ENCODE results near the gene LAMB1.

The LAMB1 gene

GRCh38 chr7:108012499-108013430 lies 9.8 kb upstream of the LAMB1 start:
- Histone ChIP-seq H2BK12ac (ENCODE audit: low read length) (no peak overlapping the region), H4K91ac (ENCODE audit: low read depth, low read length, poor library complexity) (no peak overlapping the region), H3K36me3 (replicated peaks in 1 of 2; ENCODE audit: control insufficient read depth in 2 of 2, insufficient read depth in 2 of 2, low read length in 2 of 2) (no peaks in the 10 kb centered on the region), H3K18ac (ENCODE audit: low read length) (no peak overlapping the region), H2AFZ (ENCODE audit: low read length) (no peak overlapping the region), H4K8ac (ENCODE audit: low read depth, low read length) (no peak overlapping the region), H2BK5ac (ENCODE audit: low read length) (no peak overlapping the region), H3K9me3 (replicated peaks in 1 of 2; ENCODE audit: control insufficient read depth in 2 of 2, insufficient read depth in 1 of 2, low read depth in 1 of 2, low read length in 2 of 2) (no peaks in the 10 kb centered on the region), H3K14ac (ENCODE audit: low read length) (no peak overlapping the region), H3K27me3 (ENCODE audit: control insufficient read depth in 3 of 3, insufficient read depth in 3 of 3, low read depth in 1 of 3, low read length in 3 of 3) (no peaks in the 10 kb centered on the region), H3K23ac (ENCODE audit: low read depth, low read length, poor library complexity) (no peak overlapping the region), H3K27ac (replicated peaks; ENCODE audit: low read length) (no peak overlapping the region), H3K79me1 (ENCODE audit: low read depth, low read length) (no peaks in the 10 kb centered on the region), H2BK120ac (ENCODE audit: low read depth, low read length) (no peak overlapping the region), H3K4me3 (ENCODE audit: low read length in 2 of 2) (no peak overlapping the region), H2BK15ac (ENCODE audit: low read length) (no peak overlapping the region), H3K4me2 (ENCODE audit: insufficient read depth, low read length, poor library complexity, severe bottlenecking) (no peak overlapping the region), H3K4ac (ENCODE audit: low read length) (no peak overlapping the region), H3K4me1 (ENCODE audit: control insufficient read depth in 2 of 2, insufficient read depth in 1 of 2, low read depth in 1 of 2, low read length in 2 of 2) (no peaks in the 10 kb centered on the region), H3K9ac (ENCODE audit: low read depth, low read length, poor library complexity) (no peak overlapping the region), H2AK5ac (ENCODE audit: low read depth, low read length) (no peak overlapping the region)
- no CpG with 5 or more reads among the region's 8 CpGs for WGBS, 2 donors (ENCODE audit: extremely low coverage in 2 of 2, insufficient read length in 2 of 2, insufficient replicate concordance in 1 of 2)
- no peak for DNase-seq (ENCODE audit: low spot score)

- Histone ChIP-seq H3K36me3 (replicated peaks in 1 of 2; ENCODE audit: control insufficient read depth in 2 of 2, insufficient read depth in 2 of 2, low read length in 2 of 2) (no peaks in the 10 kb centered on the region), H2AFZ (ENCODE audit: low read length) (no peak overlapping the region), H3K4ac (ENCODE audit: low read length) (no peak overlapping the region), H3K18ac (ENCODE audit: low read length) (no peak overlapping the region), H3K79me1 (ENCODE audit: low read depth, low read length) (no peaks in the 10 kb centered on the region), H2BK15ac (ENCODE audit: low read length) (no peak overlapping the region), H4K91ac (ENCODE audit: low read depth, low read length, poor library complexity) (no peak overlapping the region), H4K8ac (ENCODE audit: low read depth, low read length) (no peak overlapping the region), H3K4me3 (ENCODE audit: low read length in 2 of 2) (no peak overlapping the region), H3K9ac (ENCODE audit: low read depth, low read length, poor library complexity) (no peak overlapping the region), H3K27me3 (ENCODE audit: control insufficient read depth in 3 of 3, insufficient read depth in 3 of 3, low read depth in 1 of 3, low read length in 3 of 3) (peaks cover 0 to 8% (median 3%) of the 10 kb centered on the region in 3 experiments), H2BK120ac (ENCODE audit: low read depth, low read length) (no peak overlapping the region), H3K4me1 (ENCODE audit: control insufficient read depth in 2 of 2, insufficient read depth in 1 of 2, low read depth in 1 of 2, low read length in 2 of 2) (no peaks in the 10 kb centered on the region), H3K14ac (ENCODE audit: low read length) (no peak overlapping the region), H2BK12ac (ENCODE audit: low read length) (no peak overlapping the region), H3K9me3 (replicated peaks in 1 of 2; ENCODE audit: control insufficient read depth in 2 of 2, insufficient read depth in 1 of 2, low read depth in 1 of 2, low read length in 2 of 2) (no peaks in the 10 kb centered on the region), H2BK5ac (ENCODE audit: low read length) (no peak overlapping the region), H3K4me2 (ENCODE audit: insufficient read depth, low read length, poor library complexity, severe bottlenecking) (no peak overlapping the region), H2AK5ac (ENCODE audit: low read depth, low read length) (no peak overlapping the region), H3K23ac (ENCODE audit: low read depth, low read length, poor library complexity) (no peak overlapping the region), H3K27ac (replicated peaks; ENCODE audit: low read length) (no peak overlapping the region)
- no CpG with 5 or more reads among the region's 1 CpG for WGBS, 2 donors (ENCODE audit: extremely low coverage in 2 of 2, insufficient read length in 2 of 2, insufficient replicate concordance in 1 of 2)
- DNase-seq (ENCODE audit: low spot score) = no peak
Observed at GRCh38 chr7:108010377-108010776, 7.4 kb upstream of the LAMB1 start.

GRCh38 chr7:108009873-108010272 lies 6.9 kb upstream of the LAMB1 start:
- Histone ChIP-seq H3K27ac (replicated peaks; ENCODE audit: low read length) (no peak overlapping the region), H2AK5ac (ENCODE audit: low read depth, low read length) (no peak overlapping the region), H3K36me3 (replicated peaks in 1 of 2; ENCODE audit: control insufficient read depth in 2 of 2, insufficient read depth in 2 of 2, low read length in 2 of 2) (no peaks in the 10 kb centered on the region), H3K4me2 (ENCODE audit: insufficient read depth, low read length, poor library complexity, severe bottlenecking) (no peak overlapping the region), H4K91ac (ENCODE audit: low read depth, low read length, poor library complexity) (no peak overlapping the region), H3K23ac (ENCODE audit: low read depth, low read length, poor library complexity) (no peak overlapping the region), H3K79me1 (ENCODE audit: low read depth, low read length) (no peaks in the 10 kb centered on the region), H2BK15ac (ENCODE audit: low read length) (no peak overlapping the region), H2BK12ac (ENCODE audit: low read length) (no peak overlapping the region), H2BK120ac (ENCODE audit: low read depth, low read length) (no peak overlapping the region), H3K18ac (ENCODE audit: low read length) (no peak overlapping the region), H2AFZ (ENCODE audit: low read length) (no peak overlapping the region), H2BK5ac (ENCODE audit: low read length) (no peak overlapping the region), H3K14ac (ENCODE audit: low read length) (no peak overlapping the region), H3K27me3 (ENCODE audit: control insufficient read depth in 3 of 3, insufficient read depth in 3 of 3, low read depth in 1 of 3, low read length in 3 of 3) (peaks cover 0 to 13% (median 8%) of the 10 kb centered on the region in 3 experiments), H3K4me1 (ENCODE audit: control insufficient read depth in 2 of 2, insufficient read depth in 1 of 2, low read depth in 1 of 2, low read length in 2 of 2) (no peaks in the 10 kb centered on the region), H4K8ac (ENCODE audit: low read depth, low read length) (no peak overlapping the region), H3K4me3 (ENCODE audit: low read length in 2 of 2) (no peak overlapping the region), H3K4ac (ENCODE audit: low read length) (no peak overlapping the region), H3K9ac (ENCODE audit: low read depth, low read length, poor library complexity) (no peak overlapping the region), H3K9me3 (replicated peaks in 1 of 2; ENCODE audit: control insufficient read depth in 2 of 2, insufficient read depth in 1 of 2, low read depth in 1 of 2, low read length in 2 of 2) (no peaks in the 10 kb centered on the region)
- no peak for DNase-seq (ENCODE audit: low spot score)
- no CpG with 5 or more reads among the region's 4 CpGs for WGBS, 2 donors (ENCODE audit: extremely low coverage in 2 of 2, insufficient read length in 2 of 2, insufficient replicate concordance in 1 of 2)

GRCh38 chr7:108008827-108009226 lies 5.9 kb upstream of the LAMB1 start:
- no peak overlapping the region for H3K18ac ChIP-seq (ENCODE audit: low read length)
- H3K14ac ChIP-seq (ENCODE audit: low read length) = no peak overlapping the region
- no peak overlapping the region for H2AFZ ChIP-seq (ENCODE audit: low read length)
- H3K79me1 ChIP-seq (ENCODE audit: low read depth, low read length) = no peaks in the 10 kb centered on the region
- H4K91ac ChIP-seq (ENCODE audit: low read depth, low read length, poor library complexity) = no peak overlapping the region
- no peak overlapping the region for H3K4ac ChIP-seq (ENCODE audit: low read length)
- no peaks in the 10 kb centered on the region for H3K36me3 ChIP-seq (replicated peaks in 1 of 2; ENCODE audit: control insufficient read depth in 2 of 2, insufficient read depth in 2 of 2, low read length in 2 of 2)
- no peak overlapping the region for H3K27ac ChIP-seq (replicated peaks; ENCODE audit: low read length)
- no peak overlapping the region for H2AK5ac ChIP-seq (ENCODE audit: low read depth, low read length)
- H3K4me1 ChIP-seq (ENCODE audit: control insufficient read depth in 2 of 2, insufficient read depth in 1 of 2, low read depth in 1 of 2, low read length in 2 of 2) = peaks cover 2 to 4% of the 10 kb centered on the region in 2 donors
- H2BK5ac ChIP-seq (ENCODE audit: low read length) = no peak overlapping the region
- no peak overlapping the region for H3K4me3 ChIP-seq (ENCODE audit: low read length in 2 of 2)
- H3K4me2 ChIP-seq (ENCODE audit: insufficient read depth, low read length, poor library complexity, severe bottlenecking) = no peak overlapping the region
- H3K27me3 ChIP-seq (ENCODE audit: control insufficient read depth in 3 of 3, insufficient read depth in 3 of 3, low read depth in 1 of 3, low read length in 3 of 3) = peaks cover 0 to 24% (median 16%) of the 10 kb centered on the region in 3 experiments
- H3K9me3 ChIP-seq (replicated peaks in 1 of 2; ENCODE audit: control insufficient read depth in 2 of 2, insufficient read depth in 1 of 2, low read depth in 1 of 2, low read length in 2 of 2) = peaks cover 0 to 3% of the 10 kb centered on the region in 2 donors
- no peak overlapping the region for H2BK12ac ChIP-seq (ENCODE audit: low read length)
- no peak overlapping the region for H2BK15ac ChIP-seq (ENCODE audit: low read length)
- no peak overlapping the region for H3K23ac ChIP-seq (ENCODE audit: low read depth, low read length, poor library complexity)
- DNase-seq (ENCODE audit: low spot score) = no peak
- H4K8ac ChIP-seq (ENCODE audit: low read depth, low read length) = no peak overlapping the region
- no peak overlapping the region for H2BK120ac ChIP-seq (ENCODE audit: low read depth, low read length)
- no peak overlapping the region for H3K9ac ChIP-seq (ENCODE audit: low read depth, low read length, poor library complexity)
